GM21717 (cell line): ENCODE results near the gene CBX4.

Experiments
- ATAC-seq: cut with Tn5 transposase; IDR thresholded peaks from one replicate; pipeline ENCODE4 v1.9.1; 2021; ENCODE audit warnings: mild to moderate bottlenecking, moderate library complexity; ENCODE audit not compliant: unreplicated experiment

The CBX4 gene

GRCh38 chr17:79842656-79843473 lies 3.6 kb upstream of the CBX4 start:
- ATAC-seq: no peak

- no peak for ATAC-seq
Measured at GRCh38 chr17:79842136-79842655, 3.0 kb upstream of the CBX4 start.

GRCh38 chr17:79841369-79842135 lies 2.3 kb upstream of the CBX4 start:
- ATAC-seq: no peak

GRCh38 chr17:79840989-79841286 lies 1.7 kb upstream of the CBX4 start:
- ATAC-seq: no peak

DNA sequence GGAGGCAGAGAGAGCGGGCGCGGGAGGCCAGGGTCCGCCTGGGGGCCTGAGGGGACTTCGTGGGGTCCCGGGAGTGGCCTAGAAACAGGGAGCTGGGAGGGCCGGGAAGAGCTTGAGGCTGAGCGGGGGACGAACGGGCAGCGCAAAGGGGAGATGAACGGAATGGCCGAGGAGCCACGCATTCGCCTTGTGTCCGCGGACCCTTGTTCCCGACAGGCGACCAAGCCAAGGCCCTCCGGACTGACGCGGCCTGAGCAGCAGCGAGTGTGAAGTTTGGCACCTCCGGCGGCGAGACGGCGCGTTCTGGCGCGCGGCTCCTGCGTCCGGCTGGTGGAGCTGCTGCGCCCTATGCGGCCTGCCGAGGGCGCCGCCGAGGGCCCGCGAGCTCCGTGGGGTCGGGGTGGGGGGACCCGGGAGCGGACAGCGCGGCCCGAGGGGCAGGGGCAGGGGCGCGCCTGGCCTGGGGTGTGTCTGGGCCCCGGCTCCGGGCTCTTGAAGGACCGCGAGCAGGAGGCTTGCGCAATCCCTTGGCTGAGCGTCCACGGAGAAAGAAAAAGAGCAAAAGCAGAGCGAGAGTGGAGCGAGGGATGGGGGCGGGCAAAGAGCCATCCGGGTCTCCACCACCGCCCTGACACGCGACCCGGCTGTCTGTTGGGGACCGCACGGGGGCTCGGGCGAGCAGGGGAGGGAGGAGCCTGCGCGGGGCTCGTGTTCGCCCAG lies 1.2 kb upstream of the CBX4 start:
- no peak for ATAC-seq

- ATAC-seq: peak; percentile 7
Measured at GRCh38 chr17:79838522-79839274, 542 bp downstream of the CBX4 start.

- ATAC-seq: no peak
Measured at GRCh38 chr17:79837888-79838521, 1.2 kb downstream of the CBX4 start.

DNA sequence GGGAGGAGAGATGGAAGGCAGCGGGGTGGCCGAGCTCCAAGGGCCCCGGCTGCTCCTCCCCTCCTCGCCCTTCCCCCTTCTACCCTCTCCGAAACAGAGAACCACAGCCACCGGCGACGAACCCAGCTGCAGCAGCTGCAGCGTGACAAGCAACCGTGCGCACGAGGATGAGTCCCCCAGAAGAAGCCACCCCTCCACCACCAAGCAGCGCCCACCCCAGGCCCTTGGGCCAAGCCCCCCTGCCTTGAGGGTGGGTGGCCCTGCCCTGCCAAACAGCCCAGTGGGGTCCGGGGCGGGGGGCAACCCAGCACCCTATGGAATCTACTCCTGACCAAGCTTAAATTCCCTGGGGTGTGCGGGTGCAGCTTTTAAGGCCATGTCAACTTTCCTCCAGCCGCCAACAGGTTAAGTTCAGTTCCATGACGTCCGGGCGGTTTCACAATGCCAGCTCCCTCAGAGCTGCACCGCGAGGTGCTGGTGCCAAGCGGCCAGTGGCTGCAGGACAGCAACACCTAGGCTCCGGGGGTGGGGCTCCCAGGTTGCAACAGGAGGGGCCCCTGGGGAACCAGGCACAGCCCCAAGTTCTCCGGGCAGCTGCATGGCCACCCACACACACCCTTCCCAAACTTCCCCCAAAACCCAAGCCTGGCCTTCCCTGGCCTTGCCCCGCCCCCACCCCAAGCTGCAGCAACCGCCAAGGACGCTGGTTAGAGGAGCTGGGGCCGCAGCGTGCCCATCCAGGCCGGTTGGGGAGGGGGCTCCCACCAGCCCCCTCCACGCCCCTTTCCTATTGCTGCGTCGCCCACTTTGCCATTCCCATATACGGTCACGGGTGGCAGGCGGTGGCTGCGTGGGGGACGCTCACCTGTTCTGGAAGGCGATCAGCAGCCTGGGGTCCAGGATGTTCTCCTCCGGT lies 2.0 kb downstream of the CBX4 start:
- ATAC-seq: peak; percentile 29

GRCh38 chr17:79836510-79836971 lies 2.7 kb downstream of the CBX4 start:
- ATAC-seq: no peak

- ATAC-seq: no peak
Measured at GRCh38 chr17:79835953-79836509, 3.2 kb downstream of the CBX4 start.

DNA sequence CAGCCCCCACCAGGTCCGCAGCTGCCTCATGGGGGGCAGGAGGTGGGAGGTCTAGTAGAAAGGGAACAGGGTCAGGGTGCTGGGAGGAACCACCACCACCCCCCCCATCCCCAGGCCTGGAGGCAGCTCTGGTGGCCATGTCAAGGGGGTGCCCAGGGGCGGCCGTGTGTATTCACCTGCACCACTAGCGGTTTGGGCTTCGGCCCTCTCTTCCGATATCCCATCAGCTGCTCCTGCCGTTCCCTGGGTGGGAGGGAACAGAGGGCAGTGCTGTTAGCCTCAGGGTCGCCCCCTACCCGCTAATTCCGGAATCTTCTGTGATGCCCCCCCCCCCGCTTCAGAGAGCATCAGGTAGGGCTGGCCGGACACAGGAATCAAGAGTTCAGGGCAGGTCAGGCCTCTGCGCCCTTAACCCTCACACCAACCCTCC lies 3.8 kb downstream of the CBX4 start:
- ATAC-seq: no peak

GRCh38 chr17:79834565-79835469 lies 4.4 kb downstream of the CBX4 start:
- ATAC-seq: no peak

GRCh38 chr17:79833744-79834564 lies 5.3 kb downstream of the CBX4 start:
- ATAC-seq: no peak

DNA sequence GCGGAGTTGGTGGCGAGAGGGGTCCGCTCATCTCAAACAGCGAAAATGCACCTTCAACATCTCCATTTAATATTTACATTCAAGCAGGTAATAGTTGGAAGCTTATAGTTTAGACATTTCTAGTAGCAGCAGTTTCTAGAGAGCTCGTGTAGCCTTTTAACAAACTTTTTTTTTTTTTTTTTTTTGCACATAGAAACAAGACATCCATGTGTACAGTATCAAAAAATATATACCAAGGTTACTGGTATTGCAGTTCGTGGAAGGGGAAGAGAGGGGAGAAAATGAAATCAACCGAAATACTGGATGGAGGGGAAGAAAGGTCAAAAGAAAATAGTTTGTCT lies 6.2 kb downstream of the CBX4 start:
- no peak for ATAC-seq

GRCh38 chr17:79832218-79833109 lies 6.8 kb downstream of the CBX4 start:
- no peak for ATAC-seq
